ENCODE measurements around the gene MIER2. TPM values are rescaled to one million over a fixed set of nuclear protein-coding genes. Genes with fewer than 3 reads are reported as not detected.

MIER2 gene
- total RNA-seq, 2 experiments from 2014 or later = 9.5 to 11.5 TPM

DNA sequence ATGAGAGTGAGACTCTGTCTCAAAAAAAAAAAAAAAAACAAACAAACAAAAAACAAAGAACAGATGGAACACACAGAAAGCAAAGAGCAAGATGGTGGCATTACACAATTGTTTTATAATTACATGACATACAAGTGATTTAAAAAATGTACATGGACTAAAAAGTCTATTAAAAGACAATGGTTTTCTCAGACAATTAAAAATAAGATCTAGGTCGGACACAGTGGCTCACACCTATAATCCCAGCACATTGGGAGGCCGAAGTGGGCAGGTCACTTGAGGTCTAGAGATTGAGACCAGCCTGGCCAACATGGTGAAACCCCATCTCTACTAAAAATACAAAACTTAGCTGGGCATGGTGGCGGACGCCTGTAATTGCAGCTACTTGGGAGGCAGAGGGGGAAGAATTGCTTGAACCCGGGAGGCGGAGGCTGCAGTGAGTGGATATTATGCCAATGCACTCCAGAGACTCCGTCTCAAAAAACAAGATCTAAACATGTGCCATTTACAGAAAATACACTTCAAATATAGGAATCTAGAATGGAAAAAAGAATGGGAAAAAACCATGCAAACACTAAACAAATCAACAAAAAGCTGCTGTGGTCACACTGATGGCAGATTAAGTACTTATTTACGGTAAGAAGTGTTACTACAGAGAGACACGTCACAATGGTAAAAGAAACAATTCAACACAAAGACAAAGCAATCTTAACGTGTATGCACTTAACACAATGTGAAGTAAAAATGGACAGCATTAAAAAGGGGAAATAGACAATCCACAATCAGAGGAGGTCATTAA is 26.7 kb downstream of the MIER2 start:
- Histone ChIP-seq H3K9me3 (ENCODE audit: control insufficient read depth in 1 of 2, insufficient read depth in 1 of 2, low read length in 2 of 2) (peaks cover 0 to 3% of the 10 kb centered on the region in 2 experiments), H3K27me3 (ENCODE audit: control insufficient read depth in 1 of 2, insufficient read depth in 2 of 2, low read length in 2 of 2) (no peaks in the 10 kb centered on the region), H3K4me1 (ENCODE audit: insufficient read depth, low read length) (no peaks in the 10 kb centered on the region), H3K27ac (ENCODE audit: low read depth in 1 of 2, low read length in 2 of 2) (no peak overlapping the region), H3K36me3 (ENCODE audit: insufficient read depth, low read length) (peaks cover 39% of the 10 kb centered on the region), H3K4me3 (ENCODE audit: low read length) (no peak overlapping the region)
- H3K36me3 Mint-ChIP-seq (ENCODE audit: low read depth) = peaks cover 70% of the 10 kb centered on the region
- POLR2A ChIA-PET = no interaction called here
- no peaks in the 10 kb centered on the region for H3K9me3 Mint-ChIP-seq
- DNase-seq (no peak), ATAC-seq (ENCODE audit: poor library complexity) (no peak)
- H3K4me1 Mint-ChIP-seq (ENCODE audit: low read depth) = no peaks in the 10 kb centered on the region
- TF ChIP-seq, protein P1, sequence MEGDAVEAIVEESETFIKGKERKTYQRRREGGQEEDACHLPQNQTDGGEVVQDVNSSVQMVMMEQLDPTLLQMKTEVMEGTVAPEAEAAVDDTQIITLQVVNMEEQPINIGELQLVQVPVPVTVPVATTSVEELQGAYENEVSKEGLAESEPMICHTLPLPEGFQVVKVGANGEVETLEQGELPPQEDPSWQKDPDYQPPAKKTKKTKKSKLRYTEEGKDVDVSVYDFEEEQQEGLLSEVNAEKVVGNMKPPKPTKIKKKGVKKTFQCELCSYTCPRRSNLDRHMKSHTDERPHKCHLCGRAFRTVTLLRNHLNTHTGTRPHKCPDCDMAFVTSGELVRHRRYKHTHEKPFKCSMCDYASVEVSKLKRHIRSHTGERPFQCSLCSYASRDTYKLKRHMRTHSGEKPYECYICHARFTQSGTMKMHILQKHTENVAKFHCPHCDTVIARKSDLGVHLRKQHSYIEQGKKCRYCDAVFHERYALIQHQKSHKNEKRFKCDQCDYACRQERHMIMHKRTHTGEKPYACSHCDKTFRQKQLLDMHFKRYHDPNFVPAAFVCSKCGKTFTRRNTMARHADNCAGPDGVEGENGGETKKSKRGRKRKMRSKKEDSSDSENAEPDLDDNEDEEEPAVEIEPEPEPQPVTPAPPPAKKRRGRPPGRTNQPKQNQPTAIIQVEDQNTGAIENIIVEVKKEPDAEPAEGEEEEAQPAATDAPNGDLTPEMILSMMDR (IDR thresholded peaks at IDR 0.05) = no peak
- no peak overlapping the region for H3K27ac Mint-ChIP-seq
- intact Hi-C loops (cut with DNase I, micrococcal nuclease) = no loop called here
- H3K4me3 Mint-ChIP-seq = no peak overlapping the region
- no peaks in the 10 kb centered on the region for H3K27me3 Mint-ChIP-seq
- CTCF ChIA-PET = no interaction called here

DNA sequence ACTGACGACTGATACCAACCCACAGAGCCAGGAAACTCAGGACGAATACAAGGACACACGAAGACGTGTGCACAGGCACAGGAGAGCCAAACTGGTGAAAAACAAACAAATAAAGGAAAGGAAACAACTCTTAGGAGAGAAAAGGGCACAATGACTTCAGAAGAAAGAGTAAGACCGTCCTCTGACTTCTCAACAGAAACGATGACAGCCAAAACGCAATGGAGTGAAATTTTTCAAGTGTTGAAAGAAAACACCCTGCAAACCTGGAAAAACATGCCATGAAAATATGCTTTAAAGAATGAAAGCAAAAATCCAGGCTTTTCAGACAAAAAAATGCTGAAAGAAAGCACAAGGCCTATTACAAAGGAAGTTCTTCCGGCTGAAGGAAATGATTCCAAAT is 28.8 kb downstream of the MIER2 start:
- no peaks in the 10 kb centered on the region for H3K4me1 ChIP-seq (ENCODE audit: insufficient read depth, low read length)
- no peaks in the 10 kb centered on the region for H3K27me3 ChIP-seq (ENCODE audit: control insufficient read depth in 1 of 2, insufficient read depth in 2 of 2, low read length in 2 of 2)
- intact Hi-C loops (cut with DNase I, micrococcal nuclease) = no loop called here
- peaks cover 45% of the 10 kb centered on the region for H3K36me3 ChIP-seq (ENCODE audit: insufficient read depth, low read length)
- peaks cover 0 to 3% of the 10 kb centered on the region in 2 experiments for H3K9me3 ChIP-seq (ENCODE audit: control insufficient read depth in 1 of 2, insufficient read depth in 1 of 2, low read length in 2 of 2)
- no peak overlapping the region for H3K4me3 Mint-ChIP-seq
- H3K4me1 Mint-ChIP-seq (ENCODE audit: low read depth) = no peaks in the 10 kb centered on the region
- no peak overlapping the region for H3K4me3 ChIP-seq (ENCODE audit: low read length)
- ATAC-seq (ENCODE audit: poor library complexity) = no peak
- TF ChIP-seq, protein P1 (IDR thresholded peaks at IDR 0.05) = no peak
- peaks cover 71% of the 10 kb centered on the region for H3K36me3 Mint-ChIP-seq (ENCODE audit: low read depth)
- H3K27ac ChIP-seq (ENCODE audit: low read depth in 1 of 2, low read length in 2 of 2) = no peak overlapping the region
- no peak overlapping the region for H3K27ac Mint-ChIP-seq
- ChIA-PET CTCF (no interaction called here), POLR2A (no interaction called here)
- no peak for DNase-seq
- no peaks in the 10 kb centered on the region for H3K27me3 Mint-ChIP-seq
- no peaks in the 10 kb centered on the region for H3K9me3 Mint-ChIP-seq

DNA sequence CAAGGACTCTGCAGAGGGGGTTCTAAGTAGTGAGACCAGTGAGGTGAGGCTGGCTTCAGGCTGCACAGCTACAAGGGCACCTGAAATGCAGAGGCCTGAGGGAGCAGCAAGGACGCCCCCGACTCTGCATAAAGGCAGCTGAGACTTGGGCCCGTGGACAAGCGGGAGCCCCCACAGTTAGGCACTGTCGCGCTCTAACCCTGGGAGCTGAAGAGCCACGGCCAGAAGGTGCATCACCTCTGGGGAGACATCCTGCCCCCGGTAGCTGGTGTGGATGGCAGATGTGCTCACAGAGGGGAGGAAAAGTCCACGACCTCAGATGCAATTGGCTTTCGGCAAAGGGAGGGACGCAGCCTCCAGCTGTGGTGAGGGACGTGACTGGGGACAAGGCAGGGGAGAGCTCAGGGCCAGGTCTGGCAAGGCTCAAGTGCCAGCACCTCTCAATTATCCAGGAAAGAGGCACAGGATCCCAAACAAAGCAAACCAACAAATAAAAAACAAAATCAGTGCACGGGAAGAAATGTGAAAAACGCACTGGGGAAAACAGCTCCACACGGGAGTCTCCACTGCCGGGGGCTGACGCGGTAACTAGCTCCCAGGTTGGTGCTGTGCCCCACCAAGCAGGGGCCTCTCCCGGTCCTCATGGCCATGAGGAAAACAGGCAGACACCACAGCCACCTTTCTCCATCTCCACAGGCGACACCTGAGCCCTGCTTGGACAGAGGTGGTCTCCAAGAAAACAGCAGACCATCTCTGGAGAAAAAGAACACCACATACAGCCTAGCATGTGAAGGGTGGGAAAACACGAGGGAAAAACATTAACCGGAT is 30.4 kb downstream of the MIER2 start:
- H3K9me3 ChIP-seq (ENCODE audit: control insufficient read depth in 1 of 2, insufficient read depth in 1 of 2, low read length in 2 of 2) = peaks cover 0 to 3% of the 10 kb centered on the region in 2 experiments
- no peak overlapping the region for H3K4me3 ChIP-seq (ENCODE audit: low read length)
- Mint-ChIP-seq H3K27me3 (no peaks in the 10 kb centered on the region), H3K27ac (no peak overlapping the region), H3K4me3 (no peak overlapping the region), H3K36me3 (ENCODE audit: low read depth) (peaks cover 65% of the 10 kb centered on the region), H3K9me3 (no peaks in the 10 kb centered on the region), H3K4me1 (ENCODE audit: low read depth) (no peaks in the 10 kb centered on the region)
- TF ChIP-seq, protein P1 (IDR thresholded peaks at IDR 0.05) = no peak
- ATAC-seq (ENCODE audit: poor library complexity) (no peak), DNase-seq (no peak)
- H3K36me3 ChIP-seq (ENCODE audit: insufficient read depth, low read length) = peaks cover 43% of the 10 kb centered on the region
- intact Hi-C loops (cut with DNase I, micrococcal nuclease) = no loop called here
- CTCF ChIA-PET = no interaction called here
- POLR2A ChIA-PET = interaction anchor here (0.6 kb wide), 1 partner anchor 21 kb away, joined by 3 read pairs; no protein-coding TSS in a partner anchor
- no peak overlapping the region for H3K27ac ChIP-seq (ENCODE audit: low read depth in 1 of 2, low read length in 2 of 2)
- no peaks in the 10 kb centered on the region for H3K4me1 ChIP-seq (ENCODE audit: insufficient read depth, low read length)
- H3K27me3 ChIP-seq (ENCODE audit: control insufficient read depth in 1 of 2, insufficient read depth in 2 of 2, low read length in 2 of 2) = no peaks in the 10 kb centered on the region

Data from CD4-positive, alpha-beta T cell (primary cell).